GM12874 (cell line): ENCODE data around the gene NXF1.

Experiments
- TF ChIP-seq, protein P1 (sequence below): IDR thresholded peaks from 2 replicates; pipeline ENCODE4 v1.5.1; 2011; ENCODE audit warnings: low read depth, mild to moderate bottlenecking, control low read depth, low read length, moderate library complexity; ENCODE audit not compliant: insufficient read depth

NXF1 gene

DNA sequence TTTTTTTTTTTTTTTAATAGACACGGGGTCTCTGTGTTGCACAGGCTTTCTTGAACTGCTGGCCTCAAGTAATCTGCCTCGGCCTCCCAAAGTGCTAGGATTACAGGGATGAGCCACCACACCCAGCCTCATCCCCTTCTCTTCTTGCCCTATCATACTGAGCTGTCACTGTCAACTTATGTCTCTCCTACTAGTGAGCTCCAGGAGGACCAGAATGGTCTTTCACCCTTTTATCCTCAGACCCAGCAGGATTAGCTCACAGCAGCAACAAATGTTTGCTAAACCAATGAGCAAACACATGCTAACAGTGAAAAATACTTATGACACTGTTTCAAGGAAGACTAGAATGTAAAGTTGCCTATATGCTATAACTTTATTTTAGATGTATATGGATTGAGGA is 6.4 kb upstream of the NXF1 start:
- TF ChIP-seq, protein P1, sequence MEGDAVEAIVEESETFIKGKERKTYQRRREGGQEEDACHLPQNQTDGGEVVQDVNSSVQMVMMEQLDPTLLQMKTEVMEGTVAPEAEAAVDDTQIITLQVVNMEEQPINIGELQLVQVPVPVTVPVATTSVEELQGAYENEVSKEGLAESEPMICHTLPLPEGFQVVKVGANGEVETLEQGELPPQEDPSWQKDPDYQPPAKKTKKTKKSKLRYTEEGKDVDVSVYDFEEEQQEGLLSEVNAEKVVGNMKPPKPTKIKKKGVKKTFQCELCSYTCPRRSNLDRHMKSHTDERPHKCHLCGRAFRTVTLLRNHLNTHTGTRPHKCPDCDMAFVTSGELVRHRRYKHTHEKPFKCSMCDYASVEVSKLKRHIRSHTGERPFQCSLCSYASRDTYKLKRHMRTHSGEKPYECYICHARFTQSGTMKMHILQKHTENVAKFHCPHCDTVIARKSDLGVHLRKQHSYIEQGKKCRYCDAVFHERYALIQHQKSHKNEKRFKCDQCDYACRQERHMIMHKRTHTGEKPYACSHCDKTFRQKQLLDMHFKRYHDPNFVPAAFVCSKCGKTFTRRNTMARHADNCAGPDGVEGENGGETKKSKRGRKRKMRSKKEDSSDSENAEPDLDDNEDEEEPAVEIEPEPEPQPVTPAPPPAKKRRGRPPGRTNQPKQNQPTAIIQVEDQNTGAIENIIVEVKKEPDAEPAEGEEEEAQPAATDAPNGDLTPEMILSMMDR, result no peak

DNA sequence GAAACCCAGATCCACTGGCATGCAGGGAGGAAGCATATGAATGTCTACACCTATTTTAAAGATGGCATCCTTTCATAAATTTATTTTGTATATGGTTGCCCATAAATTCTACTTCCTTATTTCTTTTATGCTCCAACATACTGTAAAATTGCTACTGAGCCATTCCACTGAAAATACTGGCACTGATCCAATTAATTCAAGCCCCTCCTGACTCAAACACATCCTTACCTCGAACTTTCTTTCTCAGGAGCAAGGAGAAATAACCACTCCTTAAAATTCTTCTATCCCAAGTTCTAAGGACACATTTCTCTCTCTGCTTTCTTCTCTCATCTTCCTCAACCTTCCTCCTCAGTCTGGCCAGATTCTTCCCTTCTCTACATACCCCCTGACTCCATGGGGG is 5.5 kb upstream of the NXF1 start:
- TF ChIP-seq, protein P1, result no peak

DNA sequence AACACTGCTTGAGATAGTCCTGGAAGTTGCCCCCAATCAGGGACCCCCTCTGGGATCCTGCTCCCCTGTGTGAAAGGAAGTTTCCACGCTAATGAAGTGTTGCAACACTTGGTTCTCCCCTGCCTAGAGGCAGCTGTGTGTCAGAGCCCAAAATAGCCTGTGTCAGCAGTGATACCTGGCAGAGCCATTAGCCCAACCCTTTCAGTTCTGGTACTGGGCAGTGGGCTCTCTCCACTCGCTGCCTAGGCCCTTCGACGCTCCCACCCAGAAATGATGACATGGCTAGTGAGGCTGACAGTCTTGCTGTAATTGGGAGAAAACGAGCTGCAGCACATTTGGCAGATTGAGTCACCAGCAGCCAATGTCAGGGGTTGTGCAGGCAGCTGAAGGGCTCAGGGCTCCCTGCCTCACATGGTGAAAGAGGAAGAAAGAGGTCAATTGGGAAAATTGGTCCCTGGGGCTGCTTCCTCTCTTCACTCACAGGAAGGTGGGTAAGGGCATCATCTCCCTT is 1.4 kb upstream of the NXF1 start:
- TF ChIP-seq, protein P1, result no peak

DNA sequence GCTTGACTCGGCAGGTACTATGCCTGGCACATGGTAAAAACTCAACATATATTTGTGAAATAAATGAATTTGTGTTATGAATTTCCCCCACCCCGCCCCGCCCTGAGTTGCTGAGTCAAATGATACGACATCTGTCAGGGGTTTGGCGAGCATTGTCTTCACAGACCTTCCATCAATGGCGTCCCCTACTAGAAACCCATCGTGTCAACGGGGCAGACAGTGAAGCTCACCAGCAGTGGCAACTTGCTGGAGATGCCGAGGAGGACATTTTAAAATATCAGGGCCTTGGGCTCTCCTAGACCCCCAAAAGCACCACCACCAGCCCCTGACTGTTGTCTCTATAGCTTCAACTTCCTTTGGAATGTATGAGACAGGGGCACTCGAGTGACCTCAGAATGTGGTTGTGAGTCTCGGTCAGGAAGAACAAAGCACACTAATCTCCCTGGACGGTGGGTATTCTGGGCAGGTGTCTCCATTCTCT is 761 bp upstream of the NXF1 start:
- TF ChIP-seq, protein P1, result no peak

DNA sequence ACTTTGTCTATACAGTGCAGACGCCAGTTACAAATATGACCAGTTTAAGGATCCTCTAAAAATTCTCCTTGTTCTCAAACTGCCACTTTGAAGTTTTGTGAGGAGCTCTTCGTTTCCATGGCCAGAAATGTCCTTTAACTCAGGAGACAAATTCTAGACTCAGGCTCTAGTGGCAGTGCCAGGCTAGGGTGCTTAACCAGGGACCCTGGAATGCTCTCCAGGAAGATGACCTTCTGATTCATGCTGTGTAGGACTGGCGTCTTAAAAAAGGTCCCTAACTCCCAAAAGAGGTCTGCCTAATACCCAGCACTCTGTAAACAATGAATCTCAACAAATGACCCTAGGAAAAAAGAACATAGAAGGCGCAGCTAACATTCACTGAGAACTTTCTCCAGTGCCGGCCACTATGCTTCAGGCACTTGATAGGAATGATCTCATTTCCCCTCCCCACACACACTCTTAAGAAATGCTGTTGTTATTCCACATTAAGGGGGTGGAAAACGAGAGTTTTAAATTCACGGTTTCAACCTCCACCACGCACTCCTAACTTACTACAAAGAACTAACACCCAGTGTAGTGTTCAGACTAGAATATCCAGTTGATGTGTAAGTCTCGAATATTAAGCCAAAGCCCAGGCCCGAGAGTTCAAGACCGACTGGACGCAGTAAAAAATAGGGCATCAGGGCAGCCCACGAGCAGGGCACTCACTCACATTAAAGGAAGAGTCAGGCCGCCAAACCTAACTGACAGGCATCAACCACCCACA is 747 bp downstream of the NXF1 start:
- TF ChIP-seq, protein P1, result no peak

DNA sequence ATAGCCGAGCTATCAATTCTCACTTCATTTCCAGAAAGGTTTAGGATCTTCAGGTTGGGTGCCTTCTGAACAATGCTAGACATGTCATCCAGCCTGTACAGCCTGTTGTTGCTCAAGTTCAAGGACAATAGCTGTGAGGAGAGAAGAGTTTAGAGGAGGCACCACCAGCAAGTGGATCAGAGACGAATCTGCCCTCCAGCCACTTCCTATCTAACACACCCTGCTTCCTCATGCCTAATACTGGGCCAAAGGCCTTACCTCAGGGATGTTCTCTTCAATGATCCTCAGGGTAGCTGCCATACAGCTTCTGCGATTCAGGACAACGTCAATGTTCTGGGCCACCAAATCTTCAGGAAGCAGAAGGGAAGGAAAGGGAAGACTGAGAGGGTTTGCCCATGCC is 4.2 kb downstream of the NXF1 start:
- TF ChIP-seq, protein P1, result no peak

DNA sequence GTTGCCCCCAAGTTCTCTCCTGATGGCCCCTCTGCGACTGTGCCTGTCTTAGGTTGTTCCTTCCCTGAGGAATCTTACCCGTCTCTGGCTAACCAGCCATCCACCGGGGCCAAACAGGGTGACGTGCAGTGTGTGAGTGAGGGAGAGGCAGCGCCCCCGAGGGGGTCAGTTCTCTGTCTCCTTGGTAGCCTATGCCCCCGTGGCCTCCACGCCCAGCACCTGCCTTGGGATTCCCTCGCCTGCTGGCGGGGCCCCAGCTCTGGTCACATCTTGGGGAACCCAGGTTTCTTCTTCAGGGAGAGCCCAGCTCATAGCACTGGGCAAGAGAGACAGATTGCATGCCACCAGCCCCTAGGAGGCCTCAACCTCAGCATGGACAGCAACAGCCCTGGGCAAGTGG is 5.8 kb downstream of the NXF1 start:
- TF ChIP-seq, protein P1, result no peak
